OCI-LY7 (cell line): ENCODE results near the gene SLC30A1.

Source experiments
- CTCF ChIP-seq: fragments of 200-600 bp; sonication (generic); conservative IDR thresholded peaks from 2 replicates; pipeline ENCODE4 v1.5.1; 2014; ENCODE audit warnings: mild to moderate bottlenecking, antibody characterized with exemption, low read length, moderate library complexity, mixed read lengths
- EZH2phosphoT487 ChIP-seq: fragments of 200-600 bp; sonication (generic); IDR thresholded peaks from 2 replicates; pipeline ENCODE4 v1.6.1; 2018; ENCODE audit warnings: low read depth, borderline replicate concordance, mild to moderate bottlenecking, mixed run types, antibody characterized with exemption, low read length, moderate library complexity, mixed read lengths

- TF ChIP-seq EZH2phosphoT487 = no peak
- no peak for TF ChIP-seq CTCF
Observed at GRCh38 chr1:211616231-211616964, 37.4 kb upstream of the SLC30A1 start.
